Astrocyte of the cerebellum (primary cell): ENCODE measurements around the gene SERPINB1.

ENCODE experiments used
- DNase-seq: peaks from one replicate; pipeline ENCODE4 v3.0.0-alpha.2; 2011; ENCODE audit warnings: low read depth
- H3K4me3 ChIP-seq: 2 replicates; pipeline ENCODE4 v1.5.1; 2011; ENCODE audit warnings: mild to moderate bottlenecking, low read depth, low read length, moderate library complexity
- CTCF ChIP-seq: IDR thresholded peaks from 2 replicates; pipeline ENCODE4 v1.5.1; 2012; ENCODE audit warnings: low read length, low read depth, moderate library complexity, mild to moderate bottlenecking; ENCODE audit errors: missing control alignments
- in situ Hi-C: cut with HindIII; loops from 2 replicates; pipeline ENCODE4 v1.10.0; 2017; ENCODE audit warnings: low sequenced_read_pairs

The SERPINB1 gene

DNA sequence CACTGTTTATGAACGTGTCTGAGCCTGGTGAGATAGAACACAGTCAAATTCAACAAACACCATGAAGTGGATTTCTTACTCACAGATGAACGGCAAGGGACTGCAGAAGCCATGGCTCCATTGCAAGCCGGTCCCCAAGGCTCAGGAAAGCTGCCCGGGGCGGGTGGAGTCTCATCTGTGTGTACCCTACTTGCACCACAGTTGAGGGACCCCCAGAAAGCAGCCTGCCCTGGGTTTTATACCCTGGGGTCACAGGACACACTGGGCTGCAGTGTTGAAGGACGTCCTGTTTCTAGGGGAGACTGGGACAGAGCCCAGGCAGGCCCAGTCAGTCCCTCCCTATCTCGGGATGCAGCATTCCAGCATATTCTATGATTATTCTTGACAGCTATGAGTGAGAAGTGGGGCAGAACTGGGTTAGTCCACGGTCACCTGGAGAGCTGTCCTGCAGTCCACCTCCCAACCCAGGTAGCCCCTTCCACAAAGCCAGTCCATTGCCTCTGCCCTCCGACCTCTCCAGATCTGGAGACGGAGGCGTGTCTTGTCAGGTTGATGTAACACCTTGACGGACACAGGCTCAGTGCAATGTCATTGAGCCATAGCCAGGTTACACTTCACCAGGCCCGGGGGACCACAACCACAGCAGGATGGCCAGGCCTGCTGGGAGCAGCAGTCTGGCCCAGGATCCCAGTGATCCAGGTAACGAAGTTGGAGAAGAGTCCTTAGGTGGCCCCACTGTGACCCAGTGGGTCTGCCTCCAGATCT lies 40.9 kb downstream of the SERPINB1 start:
- no peak overlapping the region for H3K4me3 ChIP-seq
- no peak for DNase-seq
- in situ Hi-C loops: no loop called here
- TF ChIP-seq CTCF: no peak

DNA sequence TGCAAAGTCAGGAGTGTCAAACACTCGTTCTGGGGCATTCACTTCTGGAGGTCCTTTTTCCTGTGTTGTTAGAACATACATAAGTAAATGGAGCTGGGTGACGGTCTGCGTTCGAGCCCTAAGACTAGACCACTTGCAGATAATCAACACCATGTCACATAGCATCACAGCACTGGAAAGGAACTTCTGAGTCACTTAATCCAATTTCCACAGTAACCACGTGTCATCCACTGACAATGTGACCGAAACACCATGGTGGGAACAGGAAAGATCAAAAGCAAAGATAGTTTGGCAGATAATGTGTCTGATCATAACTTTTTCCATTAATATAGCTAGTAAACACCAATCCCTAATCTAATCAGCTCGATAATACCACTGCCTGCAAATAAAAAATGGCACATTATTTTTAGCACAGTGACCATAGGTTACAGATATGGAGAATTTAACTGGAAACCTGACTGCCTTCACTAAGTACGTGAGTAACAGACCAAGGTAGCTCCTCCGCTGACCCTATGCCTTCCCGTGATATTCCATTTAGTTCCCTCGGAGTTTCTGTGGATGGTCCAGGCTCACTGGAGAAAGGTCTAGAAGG lies 41.6 kb downstream of the SERPINB1 start:
- no peak for TF ChIP-seq CTCF
- in situ Hi-C loops: loop anchor here (10.0 kb wide), 1 partner anchor 45 kb away; the partner anchor contains the start of gene SERPINB1
- DNase-seq: no peak
- no peak overlapping the region for H3K4me3 ChIP-seq

- H3K4me3 ChIP-seq: no peak overlapping the region
- DNase-seq: no peak
- in situ Hi-C loops: loop anchor here (10.0 kb wide), 1 partner anchor 46 kb away; the partner anchor contains the start of gene SERPINB1
- TF ChIP-seq CTCF: no peak
Observed at GRCh38 chr6:2798586-2799134, 43.0 kb downstream of the SERPINB1 start.

DNA sequence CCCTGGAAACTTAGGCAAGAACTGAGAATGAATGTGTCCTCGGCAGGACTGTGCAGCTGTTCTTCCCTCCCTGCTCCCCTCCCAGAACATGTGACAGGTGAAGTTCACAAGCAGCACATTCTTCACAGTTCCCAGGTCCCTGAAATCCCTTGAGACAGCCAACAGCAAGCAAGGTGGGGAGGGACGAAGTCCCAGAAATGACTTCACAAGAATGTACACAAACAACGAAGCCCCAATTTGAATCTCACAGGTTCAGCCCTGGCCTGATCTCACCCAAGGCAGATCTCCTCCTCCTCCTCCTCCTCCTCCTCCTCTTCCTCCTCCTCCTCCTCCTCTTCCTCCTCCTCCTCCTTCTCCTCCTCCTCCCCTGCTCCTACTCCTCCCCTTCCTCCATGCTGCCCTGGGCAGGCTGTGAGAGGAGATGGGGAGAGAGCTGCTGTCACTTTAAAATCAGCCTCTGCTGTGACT lies 44.1 kb downstream of the SERPINB1 start:
- in situ Hi-C loops: loop anchor here (10.0 kb wide), 1 partner anchor 47 kb away; the partner anchor contains the start of gene SERPINB1
- no peak for DNase-seq
- no peak for TF ChIP-seq CTCF
- H3K4me3 ChIP-seq: no peak overlapping the region

DNA sequence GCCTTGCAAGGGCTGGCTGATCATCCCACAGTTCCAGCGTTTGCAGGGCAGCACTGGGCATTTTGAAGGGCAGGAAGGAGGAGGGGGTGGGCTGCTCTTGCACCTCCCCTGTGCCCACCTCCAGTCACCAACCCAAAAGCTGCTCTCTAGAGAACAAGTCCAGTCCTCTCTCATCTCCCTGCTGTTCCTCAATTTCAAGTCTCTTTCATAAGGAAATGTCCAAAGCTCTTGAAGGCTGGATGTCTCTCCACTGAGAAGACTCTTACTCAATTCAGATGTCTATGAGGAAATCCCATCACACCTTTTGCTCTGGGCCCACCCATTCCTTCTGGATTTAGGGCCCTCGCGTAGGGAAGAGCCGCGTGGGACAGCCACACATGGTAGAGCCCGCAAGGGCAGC lies 44.8 kb downstream of the SERPINB1 start:
- no peak overlapping the region for H3K4me3 ChIP-seq
- TF ChIP-seq CTCF: no peak
- in situ Hi-C loops: loop anchor here (10.0 kb wide), 1 partner anchor 48 kb away; the partner anchor contains the start of gene SERPINB1
- no peak for DNase-seq

- in situ Hi-C loops: loop anchor here (10.0 kb wide), 1 partner anchor 49 kb away; the partner anchor contains the start of gene SERPINB1
- no peak overlapping the region for H3K4me3 ChIP-seq
- no peak for DNase-seq
- TF ChIP-seq CTCF: no peak
Observed at GRCh38 chr6:2795956-2796355, 45.7 kb downstream of the SERPINB1 start.
